ENCODE data around the gene SETD2. TPM values are rescaled to one million over a fixed set of nuclear protein-coding genes. Genes with fewer than 3 reads are reported as not detected.

Gene SETD2
- total RNA-seq, 2 donors from 2014 or later, result 59.0 to 61.5 TPM

DNA sequence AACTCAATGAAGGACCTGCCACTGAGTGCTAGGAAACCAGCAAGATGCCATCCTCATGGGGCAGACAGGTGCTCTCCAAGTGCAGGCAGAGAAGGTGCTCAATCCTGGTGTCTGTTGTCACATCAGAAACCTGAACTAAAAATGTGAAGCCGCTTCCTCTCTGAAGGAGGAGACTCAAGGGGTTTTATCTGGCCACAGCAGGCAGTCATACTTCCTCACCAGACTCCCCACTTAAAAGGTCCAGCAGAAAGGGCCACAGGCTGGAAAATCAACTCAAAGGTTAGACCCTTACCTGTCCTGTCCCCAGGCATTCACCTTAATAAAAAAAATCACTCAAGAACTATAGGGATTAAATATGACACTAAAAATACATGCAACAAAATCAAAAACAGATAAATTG, 192.2 kb downstream of the SETD2 start:
- TF ChIP-seq, protein P1, sequence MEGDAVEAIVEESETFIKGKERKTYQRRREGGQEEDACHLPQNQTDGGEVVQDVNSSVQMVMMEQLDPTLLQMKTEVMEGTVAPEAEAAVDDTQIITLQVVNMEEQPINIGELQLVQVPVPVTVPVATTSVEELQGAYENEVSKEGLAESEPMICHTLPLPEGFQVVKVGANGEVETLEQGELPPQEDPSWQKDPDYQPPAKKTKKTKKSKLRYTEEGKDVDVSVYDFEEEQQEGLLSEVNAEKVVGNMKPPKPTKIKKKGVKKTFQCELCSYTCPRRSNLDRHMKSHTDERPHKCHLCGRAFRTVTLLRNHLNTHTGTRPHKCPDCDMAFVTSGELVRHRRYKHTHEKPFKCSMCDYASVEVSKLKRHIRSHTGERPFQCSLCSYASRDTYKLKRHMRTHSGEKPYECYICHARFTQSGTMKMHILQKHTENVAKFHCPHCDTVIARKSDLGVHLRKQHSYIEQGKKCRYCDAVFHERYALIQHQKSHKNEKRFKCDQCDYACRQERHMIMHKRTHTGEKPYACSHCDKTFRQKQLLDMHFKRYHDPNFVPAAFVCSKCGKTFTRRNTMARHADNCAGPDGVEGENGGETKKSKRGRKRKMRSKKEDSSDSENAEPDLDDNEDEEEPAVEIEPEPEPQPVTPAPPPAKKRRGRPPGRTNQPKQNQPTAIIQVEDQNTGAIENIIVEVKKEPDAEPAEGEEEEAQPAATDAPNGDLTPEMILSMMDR (conservative IDR thresholded peaks at IDR 0.05), result no peak
- Mint-ChIP-seq H3K36me3 (ENCODE audit: low read depth) (peaks cover 25% of the 10 kb centered on the region), H3K27me3 (ENCODE audit: insufficient read depth) (no peaks in the 10 kb centered on the region), H3K4me3 (no peak overlapping the region), H3K4me1 (peaks cover 23% of the 10 kb centered on the region), H3K9me3 (no peaks in the 10 kb centered on the region), H3K27ac (peak overlapping the region; percentile 31)
- H3K27ac ChIP-seq (ENCODE audit: low read depth, low read length), result no peak overlapping the region
- H3K36me3 ChIP-seq (ENCODE audit: control insufficient read depth, insufficient read depth, low read length), result peaks cover 46% of the 10 kb centered on the region
- H3K9ac ChIP-seq (ENCODE audit: extremely low read depth, low read length, poor library complexity, severe bottlenecking), result no peak overlapping the region
- no peak overlapping the region for H3K4me3 ChIP-seq (ENCODE audit: low read length)
- H3K4me1 ChIP-seq (ENCODE audit: control insufficient read depth, insufficient read depth, low read length), result peaks cover 2% of the 10 kb centered on the region
- H3K9me3 ChIP-seq (ENCODE audit: control insufficient read depth, low read length), result no peaks in the 10 kb centered on the region
- WGBS, 2 experiments (ENCODE audit: insufficient coverage in 1 of 2, insufficient read length in 1 of 2), result 88 to 97% methylated on average over 1 of the region's 1 CpG
- DNase-seq, result no peak
- H3K27me3 ChIP-seq (ENCODE audit: control insufficient read depth, insufficient read depth, low read length, poor library complexity, severe bottlenecking), result no peaks in the 10 kb centered on the region

DNA sequence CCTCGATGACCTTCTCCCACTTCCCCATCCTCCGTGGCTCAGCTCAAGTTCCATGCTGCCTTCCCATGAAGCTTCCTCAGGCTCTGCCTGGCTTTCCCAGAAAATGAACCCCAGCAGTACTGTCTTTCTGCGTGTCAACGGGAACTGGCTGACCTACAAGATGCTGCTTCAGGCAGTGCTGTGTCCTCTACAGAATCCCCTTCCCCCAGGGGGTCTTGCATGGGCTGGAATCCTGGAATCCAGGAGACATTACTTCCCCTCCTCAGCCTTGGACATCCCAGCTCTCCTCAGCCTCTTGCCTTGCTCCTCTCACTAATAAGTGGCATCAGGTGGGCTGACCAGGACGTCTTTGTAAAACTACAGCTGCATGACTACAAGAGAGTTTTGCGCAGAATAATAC, 192.8 kb downstream of the SETD2 start:
- peaks cover 46% of the 10 kb centered on the region for H3K36me3 ChIP-seq (ENCODE audit: control insufficient read depth, insufficient read depth, low read length)
- no peak overlapping the region for H3K4me3 ChIP-seq (ENCODE audit: low read length)
- 92 to 96% methylated on average over 5 to 6 of the region's 6 CpGs for WGBS, 2 experiments (ENCODE audit: insufficient coverage in 1 of 2, insufficient read length in 1 of 2)
- no peaks in the 10 kb centered on the region for H3K9me3 Mint-ChIP-seq
- H3K36me3 Mint-ChIP-seq (ENCODE audit: low read depth), result peaks cover 26% of the 10 kb centered on the region
- no peak overlapping the region for H3K27ac ChIP-seq (ENCODE audit: low read depth, low read length)
- peaks cover 28% of the 10 kb centered on the region for H3K4me1 Mint-ChIP-seq
- H3K27me3 ChIP-seq (ENCODE audit: control insufficient read depth, insufficient read depth, low read length, poor library complexity, severe bottlenecking), result no peaks in the 10 kb centered on the region
- peaks cover 2% of the 10 kb centered on the region for H3K4me1 ChIP-seq (ENCODE audit: control insufficient read depth, insufficient read depth, low read length)
- H3K9ac ChIP-seq (ENCODE audit: extremely low read depth, low read length, poor library complexity, severe bottlenecking), result no peak overlapping the region
- no peak overlapping the region for H3K4me3 Mint-ChIP-seq
- no peaks in the 10 kb centered on the region for H3K9me3 ChIP-seq (ENCODE audit: control insufficient read depth, low read length)
- no peak for DNase-seq
- peak overlapping the region; percentile 31 for H3K27ac Mint-ChIP-seq
- H3K27me3 Mint-ChIP-seq (ENCODE audit: insufficient read depth), result no peaks in the 10 kb centered on the region
- TF ChIP-seq, protein P1 (conservative IDR thresholded peaks at IDR 0.05), result no peak

DNA sequence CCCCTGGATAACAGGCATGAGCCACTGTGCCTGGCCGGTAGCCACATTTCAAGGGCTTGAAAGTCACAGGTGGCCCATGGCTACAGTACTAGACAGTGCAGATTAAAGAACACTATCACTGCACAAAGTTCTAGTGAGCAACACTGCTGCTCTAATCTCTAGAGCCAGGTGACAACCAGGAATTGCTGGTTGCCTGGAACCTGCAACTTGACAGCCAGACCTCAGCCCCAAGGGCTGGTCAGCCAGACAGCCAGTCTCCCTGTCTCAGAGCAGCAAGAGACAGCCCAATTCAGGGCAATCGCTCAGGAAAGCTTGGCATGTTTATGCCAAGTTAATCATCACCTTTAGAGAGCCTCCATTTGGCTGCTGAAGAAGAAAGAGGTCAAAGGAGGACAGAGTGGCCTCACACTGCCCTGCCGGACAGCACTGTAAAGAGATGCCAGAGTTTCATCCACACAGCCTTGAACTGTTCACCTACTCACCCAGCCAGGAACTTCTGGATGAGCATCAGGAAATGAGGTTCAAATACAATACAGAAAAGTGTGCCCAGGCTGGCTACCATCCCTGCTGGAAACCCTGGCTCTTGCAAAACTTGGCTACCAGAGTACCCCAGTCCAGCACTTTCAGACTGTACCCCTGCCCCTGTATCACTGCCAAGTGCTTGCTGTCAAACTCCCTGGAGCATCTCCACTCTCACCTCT, 193.4 kb downstream of the SETD2 start:
- no peaks in the 10 kb centered on the region for H3K27me3 ChIP-seq (ENCODE audit: control insufficient read depth, insufficient read depth, low read length, poor library complexity, severe bottlenecking)
- no peaks in the 10 kb centered on the region for H3K27me3 Mint-ChIP-seq (ENCODE audit: insufficient read depth)
- no peak overlapping the region for H3K9ac ChIP-seq (ENCODE audit: extremely low read depth, low read length, poor library complexity, severe bottlenecking)
- TF ChIP-seq, protein P1 (conservative IDR thresholded peaks at IDR 0.05), result no peak
- peak overlapping the region; percentile 31 for H3K27ac Mint-ChIP-seq
- peaks cover 34% of the 10 kb centered on the region for H3K4me1 Mint-ChIP-seq
- H3K36me3 Mint-ChIP-seq (ENCODE audit: low read depth), result peaks cover 31% of the 10 kb centered on the region
- no peaks in the 10 kb centered on the region for H3K9me3 Mint-ChIP-seq
- H3K4me3 ChIP-seq (ENCODE audit: low read length), result no peak overlapping the region
- WGBS, 2 experiments (ENCODE audit: insufficient coverage in 1 of 2, insufficient read length in 1 of 2), result 92 to 94% methylated on average over 2 to 3 of the region's 3 CpGs
- no peaks in the 10 kb centered on the region for H3K9me3 ChIP-seq (ENCODE audit: control insufficient read depth, low read length)
- H3K36me3 ChIP-seq (ENCODE audit: control insufficient read depth, insufficient read depth, low read length), result peaks cover 51% of the 10 kb centered on the region
- no peak for DNase-seq
- no peak overlapping the region for H3K4me3 Mint-ChIP-seq
- no peak overlapping the region for H3K27ac ChIP-seq (ENCODE audit: low read depth, low read length)
- H3K4me1 ChIP-seq (ENCODE audit: control insufficient read depth, insufficient read depth, low read length), result peaks cover 3% of the 10 kb centered on the region

All from endodermal cell (in vitro differentiated cells).